SKM-1 treated with dmso at 0.1 percent for 144 hours (cell line): ENCODE results near the gene STPG3.

Experiments
- DNase-seq: peaks from one replicate; lab custom pipeline; 2025; ENCODE audit not compliant: unreplicated experiment; lab: John Stamatoyannopoulos, UW

The STPG3 gene

DNA sequence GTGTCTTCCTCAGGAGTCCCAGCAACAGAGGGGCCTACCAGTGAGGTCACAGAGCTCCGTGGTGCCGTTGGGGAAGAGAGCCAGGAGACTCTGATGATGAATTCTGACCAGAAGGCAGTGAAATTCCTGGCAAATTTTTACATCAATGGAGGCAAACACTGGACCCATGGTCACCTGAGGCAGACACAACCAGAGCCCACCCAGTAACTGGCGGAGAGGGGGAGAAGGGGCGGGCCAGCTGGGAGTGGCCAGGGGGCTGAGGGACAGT lies at the start of gene STPG3:
TSS of gene STPG3 (plus strand) at position 93 of the 268 bp plus-strand sequence. CDS start at position 94, 1 bp downstream.
- DNase-seq, result no peak

DNA sequence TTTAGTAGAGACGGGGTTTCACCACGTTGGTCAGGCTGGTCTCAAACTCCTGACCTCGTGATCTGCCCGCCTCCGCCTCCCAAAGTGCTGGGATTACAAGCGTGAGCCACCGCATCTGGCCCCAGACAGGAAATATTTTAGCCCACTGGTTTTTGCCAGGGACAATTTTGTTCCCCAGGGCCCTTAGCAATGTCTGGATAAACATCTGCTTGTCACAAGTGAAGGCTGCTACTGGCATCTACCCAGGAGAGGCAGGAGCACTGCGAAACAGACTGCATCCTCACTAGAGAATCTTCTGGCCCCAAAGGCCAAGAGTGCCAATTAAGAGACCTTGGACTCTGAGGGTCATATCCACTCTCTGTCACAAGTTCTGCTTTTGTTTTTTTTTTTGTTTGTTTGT lies 48.1 kb upstream of the STPG3 start:
- DNase-seq, result no peak

DNA sequence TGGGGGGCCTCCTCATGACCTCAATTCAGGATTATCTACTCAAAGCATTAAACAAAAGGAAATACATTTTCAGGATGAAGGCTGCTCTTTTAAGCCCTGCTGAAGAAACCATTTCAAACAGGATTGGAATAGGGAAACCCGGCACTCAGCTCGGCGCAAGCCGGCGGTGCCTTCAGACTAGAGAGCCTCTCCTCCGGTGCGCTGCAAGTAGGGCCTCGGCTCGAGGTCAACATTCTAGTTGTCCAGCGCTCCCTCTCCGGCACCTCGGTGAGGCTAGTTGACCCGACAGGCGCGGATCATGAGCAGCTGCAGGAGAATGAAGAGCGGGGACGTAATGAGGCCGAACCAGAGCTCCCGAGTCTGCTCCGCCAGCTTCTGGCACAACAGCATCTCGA lies 46.4 kb upstream of the STPG3 start:
- DNase-seq, result no peak

DNA sequence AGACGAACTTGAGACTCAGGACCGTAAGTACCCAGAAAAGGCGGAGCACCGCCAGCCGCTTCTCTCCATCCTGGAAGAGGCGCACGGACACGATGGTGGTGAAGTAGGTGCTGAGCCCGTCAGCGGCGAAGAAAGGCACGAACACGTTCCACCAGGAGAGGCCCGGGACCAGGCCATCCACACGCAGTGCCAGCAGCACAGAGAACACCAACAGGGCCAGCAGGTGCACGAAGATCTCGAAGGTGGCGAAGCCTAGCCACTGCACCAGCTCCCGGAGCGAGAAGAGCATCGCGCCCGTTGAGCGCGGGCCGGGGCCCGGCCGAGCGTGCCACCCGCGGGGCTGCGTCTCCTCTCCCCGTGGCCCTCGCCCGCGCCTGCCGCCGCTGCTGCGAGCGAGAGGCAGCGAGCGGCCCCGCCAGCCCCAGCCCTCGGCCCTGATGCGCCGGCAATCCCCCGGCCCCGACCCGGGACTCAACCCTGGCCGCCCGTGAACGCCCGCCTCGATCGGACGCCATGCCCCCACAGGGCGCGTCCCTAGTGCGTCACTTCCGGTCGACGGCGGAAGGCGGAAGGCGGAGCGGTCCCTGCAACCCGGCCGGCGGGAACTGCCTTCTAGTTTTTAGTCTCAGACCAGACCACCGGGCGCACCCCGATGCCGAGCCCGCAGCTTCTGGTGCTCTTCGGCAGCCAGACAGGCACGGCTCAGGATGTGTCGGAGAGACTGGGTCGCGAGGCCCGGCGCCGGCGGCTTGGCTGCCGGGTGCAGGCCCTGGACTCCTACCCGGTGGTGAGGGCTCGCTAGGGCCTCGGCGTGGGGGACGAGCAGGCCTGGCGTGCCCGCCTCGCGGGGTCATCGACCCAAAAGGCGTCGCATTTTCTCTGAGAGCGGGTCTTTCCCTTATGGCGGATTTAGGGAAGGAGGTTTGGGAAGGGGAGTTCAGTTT lies 45.7 kb upstream of the STPG3 start, which contains the start of the genes NDOR1 and TMEM203:
TSS of gene NDOR1 (plus strand) at position 575 of the 944 bp plus-strand sequence. CDS start at position 653, 78 bp downstream.
TSS of gene TMEM203 (minus strand) at position 523 of the 944 bp plus-strand sequence. CDS start at position 289, 234 bp downstream.
- peak; percentile 65 for DNase-seq

DNA sequence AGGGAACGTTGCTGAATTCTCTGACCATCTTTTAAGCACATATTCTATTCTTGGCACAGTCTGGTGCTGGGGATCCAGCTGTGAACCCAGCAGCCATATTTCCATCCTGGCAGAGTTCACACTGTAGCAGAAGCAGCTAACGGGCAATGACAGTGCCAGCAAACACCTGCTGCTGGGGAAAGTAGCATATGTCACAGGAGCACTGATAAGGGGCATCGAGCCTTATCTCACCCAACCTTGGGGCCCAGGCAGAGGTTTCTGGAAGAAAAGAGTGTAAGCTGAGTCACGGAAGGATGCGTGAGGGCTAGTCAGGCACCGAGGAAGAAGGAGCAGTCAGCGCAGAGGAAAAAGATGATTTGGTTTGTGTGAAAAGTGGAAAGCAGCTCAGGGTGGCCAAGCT lies 44.5 kb upstream of the STPG3 start:
- no peak for DNase-seq

DNA sequence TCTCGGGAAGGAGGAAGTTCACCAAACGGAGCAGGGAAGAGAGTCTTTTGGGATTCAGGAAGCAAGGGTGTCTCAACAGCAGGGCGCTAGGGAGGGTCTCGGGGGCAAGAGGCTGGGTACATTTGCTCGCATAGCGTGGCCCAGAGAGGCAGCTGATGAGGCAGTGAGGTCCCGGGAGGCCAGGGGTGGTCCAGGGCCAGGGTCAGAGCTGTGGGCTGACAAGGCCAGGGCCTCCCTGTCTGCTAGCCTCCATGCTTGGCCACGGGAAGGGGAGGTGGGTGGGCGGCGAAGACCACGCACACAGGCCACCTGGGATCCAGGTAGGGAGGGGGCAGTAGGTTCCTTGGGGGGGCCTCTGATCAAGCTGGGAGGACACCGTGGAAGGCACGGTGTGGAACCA lies 39.6 kb upstream of the STPG3 start:
- DNase-seq, result no peak

DNA sequence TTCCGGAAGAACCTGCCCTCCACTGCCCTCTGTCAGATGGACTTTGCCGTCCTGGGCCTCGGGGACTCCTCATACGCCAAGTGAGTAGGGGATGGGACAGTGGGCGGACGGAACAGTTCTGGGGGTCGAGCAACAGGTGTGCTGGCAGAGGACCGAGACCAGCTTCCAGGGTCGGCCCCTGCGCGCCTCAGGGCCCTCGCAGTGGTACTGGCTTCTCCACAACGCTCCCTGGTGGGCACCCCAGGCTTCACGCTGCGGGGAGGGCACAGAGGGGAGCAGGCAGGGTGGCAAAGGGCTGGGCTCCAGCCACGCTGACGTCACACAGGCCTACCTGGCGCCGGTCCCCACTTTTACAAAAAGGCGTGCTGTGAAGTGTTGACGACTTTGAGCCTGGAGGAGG lies 38.6 kb upstream of the STPG3 start:
- DNase-seq, result no peak

DNA sequence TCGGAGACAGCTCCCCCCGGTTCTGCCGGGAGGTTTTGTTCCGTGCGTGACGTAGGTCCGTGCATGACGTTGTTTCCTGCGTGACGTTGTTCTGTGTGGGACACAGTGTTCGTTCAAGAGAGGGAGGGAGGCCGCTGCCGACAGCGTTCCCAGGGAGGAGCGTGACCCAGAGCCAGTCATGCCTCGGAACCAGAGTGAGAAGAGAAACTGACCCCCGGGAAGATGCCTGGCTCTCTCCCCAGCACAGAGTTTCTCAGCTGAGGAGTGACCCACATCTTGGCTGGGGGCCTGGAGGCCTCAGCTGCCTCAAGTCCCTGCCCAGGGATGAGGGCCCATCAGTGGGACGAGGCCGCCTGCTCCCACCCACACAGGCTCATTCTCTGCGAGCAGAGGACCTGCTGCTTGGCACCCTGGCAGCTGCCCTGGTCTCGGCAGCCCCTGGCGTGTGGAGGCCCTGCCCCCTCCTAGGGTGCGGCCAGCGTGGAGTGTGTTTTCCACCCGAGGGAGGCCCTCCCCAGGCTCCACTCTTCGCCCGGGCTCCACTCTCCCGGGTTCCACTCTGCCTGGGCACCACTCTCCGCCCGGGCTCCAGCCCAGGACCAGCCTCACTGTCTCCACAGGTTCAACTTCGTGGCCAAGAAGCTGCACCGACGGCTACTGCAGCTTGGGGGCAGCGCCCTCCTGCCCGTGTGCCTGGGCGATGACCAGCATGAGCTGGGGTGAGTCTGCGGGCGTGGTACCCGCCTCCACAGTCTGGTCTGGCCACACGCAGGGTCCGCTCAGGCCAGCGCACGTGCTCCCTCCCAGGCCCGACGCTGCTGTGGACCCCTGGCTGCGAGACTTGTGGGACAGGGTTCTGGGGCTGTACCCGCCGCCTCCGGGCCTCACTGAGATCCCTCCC lies 37.7 kb upstream of the STPG3 start:
- no peak for DNase-seq

DNA sequence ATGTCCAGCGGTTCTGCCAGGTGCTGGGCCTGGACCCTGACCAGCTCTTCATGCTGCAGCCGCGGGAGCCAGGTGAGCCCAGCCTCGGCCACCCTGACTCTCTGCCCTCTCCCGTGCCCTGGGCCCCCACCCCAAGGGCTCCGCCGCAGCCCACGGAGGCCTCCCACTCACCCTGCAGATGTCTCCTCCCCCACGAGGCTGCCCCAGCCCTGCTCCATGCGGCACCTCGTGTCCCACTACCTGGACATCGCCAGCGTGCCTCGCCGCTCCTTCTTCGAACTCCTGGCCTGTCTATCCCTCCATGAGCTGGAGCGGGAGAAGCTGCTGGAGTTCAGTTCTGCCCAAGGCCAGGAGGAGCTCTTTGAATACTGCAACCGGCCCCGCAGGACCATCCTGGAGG lies 36.5 kb upstream of the STPG3 start:
- no peak for DNase-seq

DNA sequence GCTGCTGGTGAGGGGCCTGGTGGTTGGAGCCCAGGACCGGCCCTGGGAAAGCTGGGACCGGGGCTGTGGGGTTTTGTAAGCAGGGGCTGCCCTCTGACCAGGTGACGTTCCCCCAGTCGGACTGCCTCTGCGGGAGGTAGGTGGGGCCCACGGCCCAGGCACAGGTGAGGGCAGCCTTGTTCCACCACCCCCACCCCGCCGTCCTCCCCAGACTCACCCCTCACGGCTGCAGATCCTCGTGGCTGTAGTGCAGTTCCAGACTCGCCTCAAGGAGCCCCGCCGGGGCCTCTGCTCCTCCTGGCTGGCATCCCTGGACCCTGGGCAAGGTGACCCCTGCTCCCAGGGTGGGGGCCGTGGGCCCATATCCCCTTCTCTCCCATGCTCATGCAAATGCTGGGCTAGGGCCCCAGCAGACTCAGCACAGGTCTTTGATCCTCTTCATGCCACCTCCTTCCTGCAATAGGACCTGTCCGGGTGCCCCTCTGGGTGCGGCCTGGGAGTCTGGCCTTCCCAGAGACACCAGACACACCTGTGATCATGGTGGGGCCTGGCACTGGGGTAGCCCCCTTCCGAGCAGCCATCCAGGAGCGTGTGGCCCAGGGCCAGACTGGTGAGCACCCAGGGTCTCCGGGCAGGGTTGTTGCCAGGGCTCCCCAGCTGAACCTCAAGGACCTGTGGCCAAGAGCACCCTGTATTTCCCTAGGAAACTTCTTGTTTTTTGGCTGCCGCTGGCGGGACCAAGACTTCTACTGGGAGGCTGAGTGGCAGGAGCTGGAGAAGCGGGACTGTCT lies 35.7 kb upstream of the STPG3 start:
- no peak for DNase-seq

DNA sequence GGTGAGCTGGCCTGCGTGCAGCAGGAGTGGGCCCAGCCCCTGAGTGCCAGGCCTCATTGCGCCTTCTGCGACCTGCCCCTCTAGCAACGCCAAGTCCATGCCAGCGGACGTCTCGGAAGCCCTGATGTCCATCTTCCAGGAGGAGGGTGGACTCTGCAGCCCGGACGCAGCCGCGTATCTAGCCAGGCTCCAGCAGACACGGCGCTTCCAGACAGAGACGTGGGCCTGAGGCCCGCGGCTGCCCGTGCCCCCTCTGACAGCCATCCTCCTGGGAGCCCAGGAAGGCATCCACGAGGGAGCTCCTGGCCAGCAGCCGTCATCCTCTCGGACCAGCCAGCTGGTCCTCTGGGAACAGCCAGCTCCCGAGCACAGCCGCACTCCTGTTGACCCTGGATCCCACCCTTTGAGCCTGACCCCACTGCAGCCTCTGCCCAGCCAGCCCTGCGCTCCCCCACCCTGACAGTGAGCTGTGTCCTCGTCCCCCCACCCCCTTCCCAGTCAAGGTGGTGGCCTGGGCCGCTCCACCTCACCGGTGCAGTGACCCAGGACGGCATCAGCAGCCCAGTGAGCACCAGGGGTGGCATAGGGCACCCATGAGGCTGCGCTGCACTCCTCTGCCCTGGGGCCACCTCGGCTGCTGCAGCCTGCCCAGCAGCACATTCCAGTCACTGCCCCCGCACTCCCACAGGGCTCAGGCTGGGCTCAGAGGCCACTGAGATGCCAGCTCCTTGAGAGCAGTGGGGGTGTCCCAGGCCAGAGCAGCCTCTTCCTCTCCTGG lies 34.7 kb upstream of the STPG3 start:
- DNase-seq, result no peak

DNA sequence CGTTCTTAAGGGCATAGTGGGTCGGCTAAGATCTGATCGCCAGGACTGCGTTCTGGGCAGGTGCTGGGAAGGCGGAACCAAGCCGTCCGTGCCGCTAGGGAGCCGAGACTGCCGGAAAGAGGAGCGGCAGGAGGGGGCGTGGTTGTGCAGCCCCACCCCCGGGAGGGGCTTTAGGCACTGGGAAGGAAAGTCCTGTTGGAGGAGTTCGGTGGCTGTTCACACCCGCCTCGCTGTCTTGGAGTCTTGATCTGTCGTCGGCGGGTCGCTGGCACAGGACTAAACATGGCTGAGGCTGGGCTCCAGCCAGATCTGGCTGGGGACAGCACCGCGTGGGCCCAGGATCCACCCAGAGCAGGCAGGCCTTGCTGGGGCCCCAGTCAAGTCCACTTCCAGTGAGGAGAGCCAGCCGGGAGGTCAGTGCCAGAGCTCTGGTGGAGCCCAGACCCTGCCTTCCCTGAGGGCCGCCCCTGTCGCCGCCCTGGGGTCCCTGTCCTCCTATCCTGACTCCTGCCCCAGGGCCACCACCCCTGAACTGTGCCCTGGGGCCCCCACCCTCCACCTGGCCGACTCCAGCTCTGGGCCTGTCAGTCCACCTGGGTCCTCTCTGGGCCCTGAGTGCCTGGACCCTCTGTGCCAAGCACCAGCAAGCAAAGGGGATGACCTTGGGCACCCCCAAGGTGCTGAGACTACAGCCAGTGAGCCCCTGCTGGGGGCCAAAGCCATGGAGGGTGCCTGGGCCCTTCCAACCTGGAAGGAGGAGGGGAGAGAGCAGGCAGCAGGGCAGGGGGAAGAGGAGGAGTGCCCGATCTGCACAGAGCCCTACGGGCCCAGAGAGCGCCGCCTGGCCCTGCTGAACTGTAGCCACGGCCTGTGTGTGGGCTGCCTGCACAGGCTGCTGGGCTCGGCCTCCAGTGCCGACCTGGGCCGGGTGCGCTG lies 33.5 kb upstream of the STPG3 start:
- no peak for DNase-seq

DNA sequence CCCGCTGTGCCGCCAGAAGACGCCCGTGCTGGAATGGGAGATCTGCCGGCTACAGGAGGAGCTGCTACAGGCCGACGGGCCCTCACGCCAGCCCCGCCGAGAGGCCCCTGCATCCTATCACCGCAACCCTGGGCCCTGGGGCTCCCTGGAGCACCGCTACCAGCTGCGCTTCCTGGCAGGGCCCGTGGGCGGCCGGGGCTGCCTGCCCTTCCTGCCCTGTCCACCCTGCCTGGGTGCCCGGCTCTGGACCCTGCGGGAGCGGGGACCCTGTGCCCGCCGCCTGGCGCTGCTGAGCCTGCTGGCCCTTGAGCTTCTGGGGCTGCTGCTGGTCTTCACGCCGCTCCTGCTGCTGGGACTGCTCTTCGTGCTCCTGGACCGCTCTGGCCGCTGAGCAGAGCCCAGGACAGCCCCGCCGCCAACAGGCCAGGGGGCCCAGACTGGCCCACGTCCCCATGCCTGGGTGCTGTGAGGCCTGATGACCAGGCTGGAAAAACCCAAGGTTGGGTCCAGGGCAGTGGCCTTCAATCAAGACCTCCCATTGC lies 32.8 kb upstream of the STPG3 start:
- no peak for DNase-seq

DNA sequence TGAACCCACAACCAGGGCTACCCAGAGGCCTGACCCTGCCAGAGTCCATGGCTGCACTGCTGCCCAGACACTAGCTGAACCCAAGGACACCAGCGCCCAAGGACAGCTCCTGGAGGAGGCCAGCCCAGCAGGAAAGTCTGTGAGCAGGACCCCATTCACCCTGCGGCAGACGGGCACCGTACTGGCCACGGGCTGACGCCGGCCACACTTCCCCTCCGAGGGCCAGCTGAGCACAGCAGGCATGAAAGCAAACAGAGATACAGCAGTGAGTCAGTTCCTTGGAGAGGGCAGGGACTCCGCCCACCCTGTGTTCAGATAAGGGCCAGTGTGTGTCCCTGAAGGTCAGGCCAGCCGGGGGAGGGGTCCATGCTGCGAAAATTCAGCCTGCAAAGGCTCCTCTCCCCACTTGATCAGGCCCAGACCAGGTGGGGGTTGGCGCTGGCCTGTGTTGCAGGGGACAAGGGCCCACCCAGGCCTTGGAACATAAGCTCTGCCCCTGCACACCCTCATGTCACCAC lies 32.3 kb upstream of the STPG3 start:
- no peak for DNase-seq

DNA sequence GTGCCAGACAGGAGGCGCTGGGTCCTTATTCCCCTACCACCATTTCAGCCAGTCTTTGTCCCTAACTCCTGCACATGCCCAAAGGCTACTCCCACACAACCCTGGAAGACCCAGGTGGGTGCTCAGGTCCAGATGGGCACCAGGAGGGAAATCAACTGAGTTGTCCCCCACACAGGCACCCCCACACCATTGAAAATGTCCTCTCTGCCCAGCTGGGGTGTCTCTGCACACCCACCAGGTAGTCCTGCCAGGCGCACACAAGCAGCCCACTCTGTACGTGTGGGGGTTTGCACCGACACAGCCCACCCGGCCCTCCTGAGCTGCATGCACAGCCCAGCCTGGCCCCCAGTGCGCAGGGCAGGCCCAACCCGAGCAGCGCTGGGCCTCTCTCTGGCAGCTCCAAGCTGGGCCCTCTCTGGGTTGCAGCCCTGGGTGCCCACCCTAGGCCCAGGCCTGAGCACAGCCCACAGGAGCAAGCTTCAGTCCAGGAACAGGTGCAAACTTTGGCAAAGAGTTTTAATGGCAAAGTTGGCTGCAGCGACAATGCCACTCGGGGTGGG lies 31.2 kb upstream of the STPG3 start:
- DNase-seq, result no peak

DNA sequence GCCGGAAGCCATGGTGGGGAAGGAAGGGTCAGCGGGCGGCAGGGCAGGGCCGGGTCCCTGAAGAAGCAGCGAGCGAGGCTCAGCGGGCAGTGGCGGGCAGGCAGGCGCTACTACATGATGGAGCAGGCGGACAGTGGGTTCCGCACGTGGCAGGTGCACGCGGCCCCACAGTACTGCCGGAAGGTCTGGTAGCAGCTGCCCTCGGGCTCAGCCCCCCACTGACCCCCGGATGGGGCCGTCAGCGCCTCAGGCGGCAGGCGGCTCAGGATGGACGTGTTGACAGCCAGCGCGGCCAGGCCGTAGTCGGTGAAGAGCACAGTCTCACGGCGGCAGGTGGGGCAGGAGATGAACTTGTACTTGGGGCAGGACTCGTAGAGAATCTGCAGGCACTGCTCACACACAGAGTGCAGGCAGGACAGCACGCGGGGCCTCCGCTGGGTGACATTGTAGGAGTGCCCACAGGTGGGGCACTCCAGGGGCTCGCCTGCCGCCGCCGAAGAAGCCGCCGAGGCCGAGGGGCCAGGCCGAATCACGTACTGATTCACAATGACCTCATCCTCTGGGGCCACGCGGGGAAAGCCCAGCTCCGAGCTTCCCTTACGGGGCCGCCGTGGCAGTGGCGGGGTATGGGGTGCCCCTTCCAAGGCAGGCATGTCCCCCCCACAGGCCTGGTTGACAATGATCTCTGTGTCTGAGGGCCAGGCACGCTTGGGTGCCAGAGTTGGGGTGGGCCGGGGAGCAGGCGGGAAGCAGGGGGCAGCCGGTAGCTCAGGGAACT lies 30.6 kb upstream of the STPG3 start:
- no peak for DNase-seq

DNA sequence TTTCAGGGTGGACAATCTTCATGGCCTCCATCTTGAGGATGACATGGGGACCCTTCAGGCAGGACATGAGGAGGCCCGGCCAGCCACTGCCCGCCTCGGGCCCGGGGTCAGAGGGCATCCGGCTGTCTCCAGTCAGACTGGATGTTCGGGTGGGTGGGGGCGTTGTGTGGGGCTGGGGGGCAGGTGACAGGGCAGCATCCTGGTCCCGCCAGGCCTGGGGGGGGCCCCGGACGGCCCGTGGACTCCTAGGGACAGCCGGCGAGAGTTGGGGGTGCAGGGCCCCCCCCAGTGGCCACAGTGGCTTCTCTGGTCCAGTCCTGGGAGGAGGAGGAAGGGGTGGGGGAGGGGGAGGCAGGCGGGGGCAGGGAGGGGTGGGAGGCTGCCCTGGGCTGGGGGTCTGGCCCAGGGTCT lies 30.0 kb upstream of the STPG3 start:
- DNase-seq, result no peak
